HG02981 (cell line): Measurements from ENCODE around the gene ATP8B1.
"Not testable (repeated sequence)": the region's sequence is repeated elsewhere in the genome, so short reads cannot be mapped to it uniquely, and the experiment has no call there.

Experiments
- ATAC-seq: cut with Tn5 transposase; IDR thresholded peaks from one replicate; pipeline ENCODE4 v1.9.1; 2021; ENCODE audit warnings: mild to moderate bottlenecking, moderate library complexity; ENCODE audit not compliant: unreplicated experiment

Gene ATP8B1

DNA sequence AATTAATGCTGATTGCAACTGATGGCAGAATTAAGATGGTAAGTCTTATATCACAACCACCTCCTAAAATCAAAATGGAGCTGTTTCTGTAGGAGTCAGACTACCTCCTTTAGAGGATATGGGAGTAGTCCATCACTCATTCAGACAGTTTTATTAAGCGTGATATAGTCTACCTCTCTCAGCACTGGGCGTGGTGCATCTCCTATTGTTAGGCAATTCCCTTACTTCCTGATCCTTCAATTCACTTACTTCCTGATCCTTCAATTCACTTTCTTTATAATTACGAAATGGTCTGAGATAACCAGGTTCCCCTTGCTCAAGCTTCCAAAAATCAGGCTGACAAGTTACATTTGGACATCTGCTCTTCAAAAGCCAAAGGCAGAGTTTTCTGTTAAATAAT lies 31.9 kb downstream of the ATP8B1 start:
- ATAC-seq = no peak

DNA sequence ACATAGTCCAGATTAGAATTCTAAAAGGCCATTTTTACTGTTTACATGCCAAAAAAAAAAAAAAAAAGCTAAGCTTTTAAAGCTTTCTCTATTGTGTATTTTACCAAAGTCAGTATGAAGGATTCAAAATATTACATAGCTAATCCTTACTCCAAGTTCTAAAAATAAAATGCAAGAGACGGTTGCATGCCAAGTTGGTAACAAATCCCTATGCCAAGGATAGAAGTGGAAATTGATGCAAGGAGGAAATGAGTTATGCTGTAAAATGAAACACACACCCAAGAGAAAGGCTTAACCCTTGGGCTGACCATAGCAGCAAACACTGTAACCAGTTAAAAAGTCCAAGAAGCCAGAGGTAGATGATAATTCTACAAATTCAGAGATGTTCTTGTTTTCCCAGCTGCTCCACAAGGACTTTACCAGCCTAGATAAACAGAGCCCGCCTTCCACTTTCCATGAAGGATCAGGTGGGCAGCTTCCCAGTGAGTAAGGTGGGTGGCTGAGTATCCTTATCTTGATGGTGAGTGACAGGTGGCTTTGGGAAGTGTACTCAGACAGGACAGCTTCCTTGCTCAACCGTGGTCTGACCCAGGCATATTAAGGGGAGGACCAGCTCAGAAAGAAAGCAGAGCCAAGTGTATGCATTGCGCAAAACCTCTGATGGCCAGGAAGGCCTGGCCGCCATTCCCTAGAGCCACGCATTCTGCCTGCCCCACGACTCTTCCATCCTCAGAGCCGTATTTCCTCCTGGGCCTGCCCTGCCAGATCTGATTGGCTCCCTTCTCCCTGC lies 34.4 kb downstream of the ATP8B1 start:
- no peak for ATAC-seq

DNA sequence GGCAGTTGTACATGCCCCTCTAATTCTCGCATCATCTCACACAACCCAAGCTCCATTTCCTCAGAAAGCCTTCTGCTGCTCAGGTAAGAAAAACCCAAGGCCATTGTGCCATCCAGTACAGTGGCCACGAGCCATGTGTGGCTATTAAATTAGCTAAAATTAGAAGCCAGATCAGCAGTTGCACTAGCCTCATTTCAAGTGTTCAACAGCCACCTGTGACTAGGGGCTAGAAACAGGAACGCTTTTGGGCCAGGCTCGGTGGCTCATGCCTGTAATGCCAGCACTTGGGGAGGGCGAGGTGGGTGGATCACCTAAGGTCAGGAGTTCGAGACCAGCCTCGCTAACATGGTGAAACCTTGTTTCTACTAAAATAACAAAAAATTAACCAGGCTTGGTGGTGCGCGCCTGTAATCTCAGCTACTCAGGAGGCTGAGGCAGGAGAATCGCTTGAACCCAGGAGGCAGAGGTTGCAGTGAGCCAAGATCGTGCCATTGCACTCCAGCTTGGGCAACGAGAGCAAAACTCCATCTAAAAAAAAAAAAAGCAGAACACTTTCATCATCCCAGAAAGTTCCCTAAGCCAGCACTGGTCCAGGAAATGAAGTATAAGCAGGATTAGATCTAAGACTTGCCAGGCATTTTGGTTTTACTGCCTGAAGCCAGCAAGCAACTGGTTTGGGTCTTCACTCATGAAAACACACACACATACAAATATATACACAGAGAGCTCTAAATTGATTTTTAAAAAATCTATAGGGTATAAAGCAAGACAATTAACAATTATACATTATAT lies 35.7 kb downstream of the ATP8B1 start:
- ATAC-seq = no peak

DNA sequence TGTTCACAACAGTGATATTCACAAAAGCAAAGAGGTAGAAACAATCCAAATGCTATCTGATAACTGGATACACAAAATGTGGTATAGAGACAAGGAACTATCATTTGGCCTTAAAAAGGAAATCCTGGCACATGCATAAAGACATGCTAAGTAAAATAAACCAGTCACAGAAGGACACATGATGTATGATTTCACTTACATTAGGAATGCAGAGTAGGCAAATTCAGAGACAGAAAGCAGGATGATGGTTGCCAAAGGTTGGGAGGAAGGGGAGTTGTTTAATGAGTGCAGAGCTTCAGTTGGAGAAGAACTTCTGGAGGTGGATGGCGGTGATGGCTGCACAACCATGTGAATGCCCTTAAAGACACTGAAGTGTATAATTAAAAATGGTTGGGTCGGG lies 38.1 kb downstream of the ATP8B1 start:
- ATAC-seq = no peak

DNA sequence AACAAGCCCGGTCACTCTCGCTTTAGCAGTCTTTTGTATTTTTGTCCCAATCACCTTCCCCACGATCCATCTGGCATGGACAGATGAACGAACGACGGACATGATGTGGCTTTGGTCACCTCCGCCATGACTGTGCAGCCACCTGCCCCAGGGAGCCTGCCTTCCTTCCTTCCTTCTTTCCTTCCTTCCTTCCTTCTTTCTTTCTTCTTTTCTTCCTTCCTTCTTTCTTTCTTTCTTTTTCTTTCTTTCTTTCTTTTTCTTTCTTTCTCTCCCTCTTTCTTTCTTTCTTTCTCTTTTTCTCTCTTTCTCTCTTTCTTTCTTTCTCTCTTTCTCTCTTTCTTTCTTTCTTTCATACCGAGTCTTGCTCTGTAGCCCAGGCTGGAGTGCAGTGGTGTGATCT lies 39.0 kb downstream of the ATP8B1 start:
- ATAC-seq = no peak

DNA sequence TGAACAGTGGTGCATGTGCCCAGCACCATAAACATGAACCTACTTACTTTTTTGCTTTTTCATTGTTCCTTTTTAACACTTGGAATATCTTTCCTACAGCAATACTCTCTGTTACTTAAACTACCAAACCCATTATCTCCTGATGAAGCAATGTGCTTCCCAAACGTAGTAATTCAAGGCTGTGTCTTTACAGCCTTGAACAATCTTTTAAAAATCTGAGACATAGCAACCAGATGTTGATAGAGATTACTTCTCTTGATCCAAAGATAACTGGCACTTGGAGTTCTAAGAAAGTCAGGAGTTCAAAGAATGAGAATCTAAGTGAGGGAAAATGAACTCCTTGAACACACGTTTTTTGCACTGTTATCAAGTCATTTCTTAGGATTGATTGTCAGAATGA lies 40.4 kb downstream of the ATP8B1 start:
- no peak for ATAC-seq

DNA sequence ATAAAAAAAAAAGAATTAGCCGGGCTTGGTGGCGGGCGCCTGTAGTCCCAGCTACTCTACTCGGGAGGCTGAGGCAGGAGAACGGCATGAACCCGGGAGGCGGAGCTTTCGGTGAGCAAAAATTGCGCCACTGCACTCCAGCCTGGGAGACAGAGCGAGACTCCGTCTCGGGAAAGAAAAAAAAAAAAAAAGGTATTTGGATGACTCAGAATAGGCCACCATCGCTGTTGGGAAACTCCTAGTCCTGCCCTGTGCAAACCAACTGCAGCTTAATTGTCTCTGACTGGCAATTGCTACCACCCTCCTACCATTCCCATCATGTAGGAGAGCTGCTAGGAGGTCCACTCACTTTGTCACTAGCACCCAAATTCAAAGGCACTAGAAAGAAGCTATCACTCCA lies 43.5 kb downstream of the ATP8B1 start:
- no peak for ATAC-seq

DNA sequence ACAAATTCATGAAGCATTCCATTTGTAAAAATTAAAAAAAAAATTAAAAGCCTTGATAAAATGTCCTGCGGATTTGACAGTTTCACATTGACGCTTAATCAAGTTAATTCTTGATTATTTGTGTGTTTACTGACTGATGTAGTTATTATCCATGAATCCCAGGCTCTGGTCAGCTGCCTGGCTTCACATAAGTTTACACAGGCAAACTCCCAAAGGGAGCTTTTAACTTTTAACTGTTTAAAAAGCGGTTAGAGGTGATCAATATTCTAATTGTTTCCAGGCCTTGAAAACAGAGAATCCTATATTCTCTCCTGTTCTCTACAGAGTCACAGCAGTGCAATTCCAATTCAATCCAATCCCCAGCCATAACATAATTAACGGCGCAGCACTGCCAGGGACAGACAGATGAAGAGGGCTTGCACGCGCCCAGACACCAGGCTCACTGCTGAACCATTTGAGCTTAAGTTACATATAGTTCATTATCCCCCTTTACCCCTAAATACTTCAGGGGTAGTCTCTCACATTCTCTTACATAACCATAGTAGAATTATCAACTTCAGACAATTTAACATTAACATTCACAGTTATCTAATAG lies 47.5 kb downstream of the ATP8B1 start:
- ATAC-seq = no peak

DNA sequence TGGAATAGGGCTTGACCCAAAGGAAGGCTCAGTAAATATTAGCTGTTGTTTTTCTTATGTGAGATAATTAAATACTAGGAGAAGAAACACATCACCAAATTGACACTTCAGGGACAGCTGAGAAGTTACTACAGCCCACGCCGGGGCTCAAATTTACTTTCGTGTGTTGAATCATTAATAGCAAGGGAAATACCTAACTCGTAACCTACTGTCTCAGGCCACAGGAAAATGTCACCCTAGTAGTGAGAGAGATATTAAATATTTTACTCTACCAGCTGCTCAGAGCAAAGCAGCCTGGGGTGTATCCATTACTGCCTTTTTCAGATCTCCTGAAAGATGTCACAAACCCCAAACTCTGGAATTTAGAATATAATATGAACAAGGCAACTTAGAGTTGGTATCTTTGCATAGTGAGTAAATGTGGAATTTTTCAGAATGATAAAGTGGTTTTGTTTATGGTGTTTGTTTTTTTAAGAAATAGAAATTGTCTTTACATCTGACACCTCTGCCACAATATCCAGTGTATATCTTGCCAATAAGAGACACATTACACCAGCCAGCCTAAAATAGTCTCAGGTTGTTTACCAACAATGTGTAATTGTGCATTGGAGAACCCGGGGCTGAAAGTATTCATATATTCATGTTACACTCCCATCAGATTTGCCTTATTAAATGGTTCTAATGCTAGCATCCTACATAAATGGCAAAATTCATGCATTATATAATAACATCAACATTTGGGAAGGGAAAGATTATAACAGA lies 48.4 kb downstream of the ATP8B1 start:
- ATAC-seq = peak; percentile 93

DNA sequence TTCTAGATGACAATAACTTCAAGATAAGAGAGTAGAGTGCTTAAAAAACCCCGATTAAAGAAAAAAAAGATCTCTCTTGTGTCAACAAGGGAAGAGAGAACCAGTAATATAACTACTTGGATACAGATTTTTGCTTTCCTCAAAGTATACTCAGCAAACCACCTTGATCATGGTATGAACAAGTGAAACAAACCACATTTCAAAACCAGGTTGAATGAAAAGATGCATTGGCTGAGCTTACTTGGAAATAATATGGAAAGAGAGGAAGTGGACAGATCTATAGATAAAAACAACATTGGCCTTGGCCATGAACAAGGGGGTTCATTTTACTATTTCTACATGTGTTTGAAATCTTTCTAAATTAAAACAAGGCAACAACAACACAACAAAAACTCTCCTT lies 50.1 kb downstream of the ATP8B1 start:
- no peak for ATAC-seq

DNA sequence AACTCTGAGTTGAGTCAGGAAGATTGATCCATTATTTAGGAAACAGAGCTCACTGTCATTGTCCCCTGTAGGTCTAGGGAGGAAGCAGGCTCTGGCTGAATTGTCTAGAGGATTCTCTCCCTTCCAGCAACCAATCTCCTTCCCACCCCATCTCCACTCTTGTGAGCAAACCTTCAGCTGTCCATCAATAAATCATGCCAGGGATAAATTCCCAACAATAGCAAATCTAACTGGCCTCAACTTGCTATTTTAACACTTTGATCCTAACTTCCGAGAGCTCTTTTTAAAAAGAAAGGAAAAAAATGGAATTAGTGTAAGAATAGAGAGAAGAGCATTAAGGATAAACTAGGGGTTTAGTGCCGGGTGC lies 53.5 kb downstream of the ATP8B1 start:
- no peak for ATAC-seq

DNA sequence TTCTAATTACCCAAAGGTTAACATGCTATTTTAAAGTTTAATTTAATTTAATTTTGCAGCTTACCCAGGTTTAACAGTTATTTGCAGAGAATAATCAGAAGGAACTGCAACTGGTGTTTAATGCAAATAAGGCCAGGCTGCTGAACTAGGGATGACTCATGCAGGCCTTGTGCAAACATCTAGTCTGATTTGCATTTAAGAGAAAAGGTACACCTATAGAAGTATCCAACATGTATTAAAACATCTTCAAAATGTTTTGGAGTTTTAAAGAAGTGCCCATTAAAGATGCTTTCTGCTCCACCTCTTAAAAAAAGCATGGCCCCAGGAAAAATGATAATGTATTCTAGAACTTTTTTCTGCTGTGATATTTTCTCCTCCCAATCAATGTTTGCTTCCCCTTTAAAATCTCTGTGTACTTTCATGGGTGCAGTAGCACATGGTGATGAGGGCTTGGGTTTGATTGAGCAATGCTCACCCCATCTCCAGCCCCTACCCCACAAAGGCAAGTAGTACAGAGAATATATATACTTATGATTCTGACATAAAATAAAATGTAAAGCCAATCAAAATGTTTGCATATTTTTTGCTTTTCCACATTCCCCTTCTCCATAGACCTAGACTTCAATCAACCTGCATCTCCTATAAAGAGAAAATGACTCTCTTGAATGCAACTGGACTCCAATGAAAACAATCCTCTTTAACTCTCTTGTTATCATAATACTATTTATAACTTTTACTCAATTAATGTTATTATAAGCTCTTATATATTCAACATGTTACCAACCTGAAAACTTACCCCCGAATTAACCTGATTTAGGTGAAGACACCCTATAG lies 54.1 kb downstream of the ATP8B1 start:
- peak; percentile 96 for ATAC-seq

DNA sequence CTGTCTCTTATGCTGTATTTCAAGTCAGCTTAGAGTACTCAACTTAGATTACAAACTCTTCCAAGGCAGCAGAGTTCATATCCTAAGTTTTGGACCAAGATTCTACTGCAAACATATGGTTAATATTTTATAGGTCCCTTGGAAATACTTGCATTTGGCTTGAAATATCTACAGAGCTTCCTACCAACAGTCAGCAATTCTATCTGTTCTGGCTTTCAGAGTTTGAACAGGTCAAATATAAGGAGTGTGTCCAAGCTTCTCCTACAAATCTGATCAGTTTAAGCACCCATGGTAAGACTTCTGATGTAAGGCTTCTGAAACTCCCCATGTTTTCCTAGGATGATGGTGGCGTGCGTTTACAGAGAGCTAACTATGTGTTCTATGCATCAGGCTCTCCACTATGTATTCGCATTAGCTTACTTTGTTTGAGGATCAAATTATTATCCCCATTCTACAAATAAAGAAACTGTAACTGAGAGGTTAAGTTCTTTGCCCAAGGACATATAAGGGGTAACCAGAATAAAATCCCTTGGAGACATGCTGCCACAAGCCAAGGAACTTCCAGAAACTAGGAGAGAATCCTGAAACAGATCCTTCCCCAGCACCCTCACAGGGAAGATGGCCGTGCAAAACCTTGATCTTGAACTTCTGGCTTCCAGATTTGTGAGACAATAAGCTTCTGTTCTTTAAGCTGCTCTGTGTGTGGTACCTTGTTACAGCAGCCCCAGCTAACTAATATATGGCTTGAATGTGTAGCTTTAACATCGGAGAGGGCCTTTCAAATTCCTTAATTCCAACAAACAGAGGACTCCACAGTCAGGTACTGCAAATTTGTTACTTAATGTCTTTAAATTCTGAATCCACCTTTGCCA lies 55.1 kb downstream of the ATP8B1 start:
- ATAC-seq = peak; percentile 4

DNA sequence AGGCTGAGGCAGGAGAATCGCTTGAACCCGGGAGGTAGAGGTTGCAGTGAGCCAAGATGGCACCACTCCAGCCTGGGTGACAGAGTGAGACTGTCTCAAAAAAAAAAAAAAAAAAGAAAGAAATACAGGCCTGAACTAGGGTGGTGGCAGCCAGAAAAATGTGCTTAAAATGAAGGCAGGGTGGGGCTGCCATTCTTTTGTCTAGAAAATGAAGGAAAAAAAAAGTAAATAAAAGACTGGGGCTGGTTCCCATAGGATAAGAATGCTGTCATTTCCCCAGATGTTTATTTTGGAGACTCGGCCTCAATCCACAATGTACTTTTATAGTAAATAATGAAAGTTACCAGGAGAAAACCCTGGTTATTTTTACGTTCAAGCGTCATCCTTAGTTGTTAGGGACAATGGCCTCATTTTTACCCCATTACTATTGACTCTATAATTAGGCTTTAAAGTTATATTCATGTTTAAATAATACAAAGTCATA lies 58.9 kb downstream of the ATP8B1 start:
- ATAC-seq = no peak

DNA sequence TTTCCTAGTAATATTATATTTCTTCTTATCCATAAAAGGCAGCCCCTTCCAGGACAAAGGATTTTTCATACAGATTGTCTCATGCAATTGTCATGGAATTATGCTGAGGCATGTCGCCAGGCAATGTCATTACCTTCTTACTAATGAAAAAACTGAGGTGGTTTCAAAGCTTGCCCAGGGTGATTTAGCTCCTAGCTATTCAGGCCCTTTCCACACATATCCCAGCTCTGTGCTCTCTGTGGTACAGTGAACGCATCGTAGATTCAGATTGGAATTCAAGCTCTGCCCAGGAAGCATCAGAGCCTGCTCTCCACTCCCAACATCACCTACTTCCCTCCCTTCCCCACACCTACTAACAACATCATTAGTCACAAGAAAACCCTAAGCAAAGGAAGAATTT lies 60.1 kb downstream of the ATP8B1 start:
- ATAC-seq = no peak

DNA sequence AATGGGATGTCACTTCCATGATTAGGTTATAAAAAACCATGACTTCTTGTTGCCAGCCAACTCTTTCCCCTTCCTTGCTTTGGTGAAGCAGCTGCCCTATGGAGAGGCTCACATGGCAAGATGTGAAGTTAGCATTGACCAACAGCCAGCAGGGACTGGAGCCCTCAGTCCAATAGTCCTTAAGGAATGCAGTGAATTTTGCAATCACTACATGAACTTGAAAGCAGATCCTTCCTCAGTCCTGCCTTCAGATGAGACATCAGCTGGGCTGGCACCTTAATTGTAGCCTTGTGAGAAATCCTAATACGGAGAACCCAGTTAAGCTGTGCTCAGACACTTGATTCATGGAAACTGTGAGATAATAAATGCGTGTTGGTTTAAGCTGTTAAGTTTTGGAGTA lies 61.8 kb downstream of the ATP8B1 start:
- no peak for ATAC-seq

DNA sequence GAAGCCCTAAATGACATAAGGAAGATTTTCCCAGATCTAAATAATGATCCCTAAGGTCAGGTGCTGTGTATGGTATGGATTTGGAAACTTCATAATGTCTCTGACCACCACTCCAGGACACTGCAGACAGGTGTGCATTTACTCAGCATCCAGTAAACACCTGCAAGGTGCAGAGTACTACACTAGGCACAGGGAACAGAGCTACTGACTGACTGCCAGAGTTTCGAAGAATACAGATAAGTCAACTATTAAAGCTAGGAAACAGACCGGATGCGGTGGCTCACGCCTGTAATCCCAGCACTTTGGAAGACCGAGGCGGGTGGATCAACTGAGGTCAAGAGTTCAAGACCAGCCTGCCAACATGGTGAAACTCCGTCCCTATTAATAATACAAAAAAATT lies 65.0 kb downstream of the ATP8B1 start:
- no peak for ATAC-seq

DNA sequence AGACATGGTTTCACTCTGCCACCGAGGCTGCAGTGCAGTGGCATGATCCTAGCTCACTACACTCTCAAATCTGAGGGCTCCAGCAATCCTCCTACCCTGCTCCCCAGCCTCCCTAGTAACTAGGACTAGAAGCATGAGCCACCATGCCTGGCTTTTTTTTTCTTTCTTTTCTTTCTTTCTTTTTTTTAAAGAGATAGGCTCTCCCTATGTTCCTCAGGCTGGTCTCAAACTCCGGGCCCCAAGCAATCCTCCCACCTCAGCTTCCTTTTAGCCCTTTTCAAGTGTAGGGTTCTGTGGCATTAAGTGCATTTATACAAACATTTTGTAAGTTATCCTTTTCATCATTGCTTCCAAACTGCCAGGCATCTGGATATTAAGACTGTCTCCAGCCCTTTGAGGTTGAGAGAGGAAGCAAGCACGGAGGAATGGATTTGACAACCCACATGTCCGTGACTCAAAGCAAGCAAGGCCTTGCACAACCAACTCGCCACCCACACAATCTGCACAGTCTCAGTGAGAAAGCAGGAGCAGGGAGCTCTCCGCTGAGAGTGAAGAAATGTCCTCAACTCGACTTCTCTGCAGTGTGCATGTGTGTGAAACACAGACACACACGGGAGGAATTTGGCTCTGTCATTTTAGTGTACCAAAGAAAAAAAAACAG lies 65.6 kb downstream of the ATP8B1 start:
- ATAC-seq = no peak

DNA sequence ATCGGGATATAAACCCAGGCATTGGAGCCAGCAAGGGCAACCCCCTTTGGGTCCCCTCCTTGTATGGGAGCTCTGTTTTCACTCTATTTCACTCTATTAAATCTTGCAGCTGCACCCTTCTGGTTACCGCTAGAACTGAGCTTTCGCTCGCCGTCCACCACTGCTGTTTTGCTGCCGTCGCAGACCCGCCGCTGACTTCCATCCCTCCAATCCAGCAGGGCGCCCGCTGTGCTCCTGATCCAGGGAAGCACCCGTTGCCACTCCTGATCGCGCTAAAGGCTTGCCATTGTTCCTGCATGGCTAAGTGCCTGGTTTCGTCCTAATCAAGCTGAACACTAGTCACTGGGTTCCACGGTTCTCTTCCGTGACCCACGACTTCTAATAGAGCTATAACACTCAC lies 68.1 kb downstream of the ATP8B1 start:
- ATAC-seq = not testable (repeated sequence)
